ENCODE measurements around the gene GRM7.

- no peak for TF ChIP-seq ATF4 (CRISPR knock-in tag; IDR thresholded peaks at IDR 0.05)
- TF ChIP-seq KLF16 (IDR thresholded peaks at IDR 0.05) = no peak
- no peak for TF ChIP-seq EZH2 (IDR thresholded peaks at IDR 0.05; ENCODE audit: borderline replicate concordance, low read depth, low read length)
- TF ChIP-seq POLR2AphosphoS5 (IDR thresholded peaks at IDR 0.05; ENCODE audit: control insufficient read depth, insufficient read depth, low read depth, low read length) = no peak
- no peak for TF ChIP-seq POLR2A (conservative IDR thresholded peaks at IDR 0.05)
- no peak for TF ChIP-seq SRSF7 (optimal IDR thresholded peaks at IDR 0.05; ENCODE audit: low read depth, low read length)
- no peak for TF ChIP-seq CHD1 (IDR thresholded peaks at IDR 0.05; ENCODE audit: low read length)
- no peak for TF ChIP-seq PRDM10 (IDR thresholded peaks at IDR 0.05; ENCODE audit: partially characterized antibody)
- TF ChIP-seq GATAD2A (IDR thresholded peaks at IDR 0.05) = no peak
- no peak for TF ChIP-seq SPI1 (IDR thresholded peaks at IDR 0.05; ENCODE audit: borderline replicate concordance, low read depth, low read length)
- no peak for TF ChIP-seq JUN (IDR thresholded peaks at IDR 0.05; ENCODE audit: borderline replicate concordance, low read depth, low read length)
- TF ChIP-seq JUN (CRISPR knock-in tag; IDR thresholded peaks at IDR 0.05; ENCODE audit: borderline replicate concordance) = no peak
- TF ChIP-seq EGR1 (conservative IDR thresholded peaks at IDR 0.05) = no peak
- no peak for TF ChIP-seq POLR3A (IDR thresholded peaks at IDR 0.05; ENCODE audit: borderline replicate concordance, extremely low read depth, insufficient read depth, insufficient read length)
Observed at GRCh38 chr3:6860954-6861624, at the start of gene GRM7.

Measured in K562 (cell line).